ENCODE measurements around the gene NRP1. TPM values are rescaled to one million over a fixed set of nuclear protein-coding genes. Genes with fewer than 3 reads are reported as not detected.

Gene NRP1
- total RNA-seq, 1 donor = 197 TPM

GRCh38 chr10:33150146-33150545 lies 184.3 kb downstream of the NRP1 start:
- no peak for TF ChIP-seq CTCF (IDR thresholded peaks at IDR 0.05; ENCODE audit: insufficient read depth, low read depth, low read length)
- no peak for DNase-seq (ENCODE audit: low read depth)

GRCh38 chr10:33147013-33147310 lies 187.5 kb downstream of the NRP1 start:
- H3K4me3 ChIP-seq (ENCODE audit: low read depth, low read length) = no peak overlapping the region
- DNase-seq (ENCODE audit: low read depth) = no peak
- no peak for TF ChIP-seq CTCF (IDR thresholded peaks at IDR 0.05; ENCODE audit: insufficient read depth, low read depth, low read length)

More at GRCh38 chr10:33150146-33150545, 184.3 kb downstream of the NRP1 start:
- H3K4me3 ChIP-seq (ENCODE audit: low read depth, low read length) = no peak overlapping the region

GRCh38 chr10:33146189-33147012 lies 188.1 kb downstream of the NRP1 start:
- H3K4me3 ChIP-seq (ENCODE audit: low read depth, low read length) = no peak overlapping the region
- no peak for TF ChIP-seq CTCF (IDR thresholded peaks at IDR 0.05; ENCODE audit: insufficient read depth, low read depth, low read length)
- no peak for DNase-seq (ENCODE audit: low read depth)

- DNase-seq (ENCODE audit: low read depth) = no peak
- no peak overlapping the region for H3K4me3 ChIP-seq (ENCODE audit: low read depth, low read length)
- no peak for TF ChIP-seq CTCF (IDR thresholded peaks at IDR 0.05; ENCODE audit: insufficient read depth, low read depth, low read length)
Observed at GRCh38 chr10:33145451-33146188, 188.8 kb downstream of the NRP1 start.

- peak; percentile 61 for DNase-seq (ENCODE audit: low read depth)
- no peak for TF ChIP-seq CTCF (IDR thresholded peaks at IDR 0.05; ENCODE audit: insufficient read depth, low read depth, low read length)
- H3K4me3 ChIP-seq (ENCODE audit: low read depth, low read length) = no peak overlapping the region
Observed at GRCh38 chr10:33143160-33143728, 191.2 kb downstream of the NRP1 start.

- no peak for DNase-seq (ENCODE audit: low read depth)
- no peak overlapping the region for H3K4me3 ChIP-seq (ENCODE audit: low read depth, low read length)
- TF ChIP-seq CTCF (IDR thresholded peaks at IDR 0.05; ENCODE audit: insufficient read depth, low read depth, low read length) = no peak
Observed at GRCh38 chr10:33142295-33142694, 192.2 kb downstream of the NRP1 start.
